ENCODE data around the gene CDRT15. TPM values are rescaled to one million over a fixed set of nuclear protein-coding genes. Genes with fewer than 3 reads are reported as not detected.
"Not testable (repeated sequence)": the region's sequence is repeated elsewhere in the genome, so short reads cannot be mapped to it uniquely, and the experiment has no call there.

The CDRT15 gene
- total RNA-seq, 4 donors from 2014 or later, result not detected

DNA sequence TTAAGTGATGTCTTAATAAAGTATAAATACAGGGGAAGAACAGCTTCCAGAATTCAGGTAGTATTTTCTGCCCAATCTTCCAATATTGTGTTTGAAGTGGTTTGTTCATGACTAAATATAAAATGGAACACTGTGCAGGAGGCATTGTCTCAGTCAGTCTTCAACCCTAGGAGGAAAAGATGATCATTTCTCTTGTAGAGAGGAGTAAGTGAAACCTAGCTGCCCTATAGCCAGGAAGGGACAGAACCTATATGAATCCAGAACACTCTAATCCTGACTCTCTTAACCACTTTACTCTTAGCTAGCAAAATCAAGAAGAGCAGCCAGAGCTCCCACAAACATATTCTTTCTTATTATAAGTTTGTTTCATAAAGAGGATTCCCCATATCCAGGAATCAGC lies 45.2 kb downstream of the CDRT15 start:
- intact Hi-C loops (cut with DNase I; ENCODE audit: low total_unique reads); H3K9me3 ChIP-seq; ATAC-seq; H3K27me3 ChIP-seq; in situ Hi-C loops (cut with MboI; ENCODE audit: low sequenced_read_pairs in 4 of 4); DNase-seq; H3K4me1 ChIP-seq; H3K4me3 ChIP-seq; H3K36me3 ChIP-seq; H3K27ac ChIP-seq: not testable (repeated sequence)

- H3K4me1 ChIP-seq; DNase-seq; H3K36me3 ChIP-seq; H3K4me3 ChIP-seq; H3K9me3 ChIP-seq; H3K27me3 ChIP-seq; ATAC-seq; H3K27ac ChIP-seq; in situ Hi-C loops (cut with MboI; ENCODE audit: low sequenced_read_pairs in 4 of 4); intact Hi-C loops (cut with DNase I; ENCODE audit: low total_unique reads): not testable (repeated sequence)
Observed at GRCh38 chr17:14190774-14191173, 45.9 kb downstream of the CDRT15 start.

DNA sequence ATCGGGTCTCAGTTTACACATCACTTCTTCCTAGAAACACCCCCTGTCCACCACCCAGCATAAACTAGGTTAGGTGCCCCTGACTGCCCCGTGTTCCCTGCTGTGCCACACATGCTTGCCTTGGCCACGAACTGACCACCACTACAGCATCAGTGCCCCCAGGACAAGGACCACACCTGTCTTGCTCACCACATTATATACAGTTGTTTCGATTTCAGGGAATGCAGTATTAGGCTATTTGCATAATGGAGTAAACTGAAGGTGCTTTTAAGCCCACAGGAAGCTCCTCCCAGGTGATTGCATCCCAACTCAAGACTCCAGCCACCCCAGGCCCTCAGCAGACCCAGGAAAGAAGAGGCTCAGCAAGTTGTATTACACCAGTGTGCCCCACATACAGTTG lies 50.2 kb downstream of the CDRT15 start:
- in situ Hi-C loops (cut with MboI; ENCODE audit: low sequenced_read_pairs in 4 of 4); ATAC-seq: not testable (repeated sequence)

More for the DNA sequence above, 50.2 kb downstream of the CDRT15 start:
- H3K4me1 ChIP-seq; DNase-seq; H3K36me3 ChIP-seq; intact Hi-C loops (cut with DNase I; ENCODE audit: low total_unique reads); H3K4me3 ChIP-seq; H3K27me3 ChIP-seq; H3K27ac ChIP-seq; H3K9me3 ChIP-seq: not testable (repeated sequence)

Other genes starting within 250 kb of the CDRT15 start
- 100 to 1,000 TPM in 1 of 4 donors, 10 to 100 TPM in 3; 70.6 to 123 (median 87.3) TPM for gene COX10, start 167.4 kb downstream of the CDRT15 start, total RNA-seq
- 1 to 10 TPM in 2 of 4 donors, under 1 TPM in 2; 0.10 to 4.0 (median 0.82) TPM for gene HS3ST3B1, start 64.2 kb upstream of the CDRT15 start, total RNA-seq

Measured in gastrocnemius medialis (tissue), 4 donors.